OCI-LY3 (cell line): Measurements from ENCODE around the gene NEDD4L.

ENCODE experiments used
- CTCF ChIP-seq: fragments of 200-600, 300-600 bp; sonication (generic); IDR thresholded peaks from 2 replicates; pipeline ENCODE4 v1.5.1; 2014; ENCODE audit warnings: antibody characterized with exemption, low read length, low read depth
- EZH2phosphoT487 ChIP-seq: fragments of 200-600 bp; shearing (Covaris generic); IDR thresholded peaks from 2 replicates; pipeline ENCODE4 v1.6.1; 2018; ENCODE audit warnings: antibody characterized with exemption, mixed run types, low read depth

- TF ChIP-seq CTCF (no peak), EZH2phosphoT487 (no peak)
These were observed 240.8 kb downstream of the NEDD4L start for GRCh38 chr18:58284699-58285448.
